GM12874 (cell line): ENCODE data around the gene SLC7A4.

Source experiments
- TF ChIP-seq, protein P1 (sequence below): IDR thresholded peaks from 2 replicates; pipeline ENCODE4 v1.5.1; 2011; ENCODE audit warnings: low read depth, mild to moderate bottlenecking, control low read depth, low read length, moderate library complexity; ENCODE audit not compliant: insufficient read depth

Gene SLC7A4

DNA sequence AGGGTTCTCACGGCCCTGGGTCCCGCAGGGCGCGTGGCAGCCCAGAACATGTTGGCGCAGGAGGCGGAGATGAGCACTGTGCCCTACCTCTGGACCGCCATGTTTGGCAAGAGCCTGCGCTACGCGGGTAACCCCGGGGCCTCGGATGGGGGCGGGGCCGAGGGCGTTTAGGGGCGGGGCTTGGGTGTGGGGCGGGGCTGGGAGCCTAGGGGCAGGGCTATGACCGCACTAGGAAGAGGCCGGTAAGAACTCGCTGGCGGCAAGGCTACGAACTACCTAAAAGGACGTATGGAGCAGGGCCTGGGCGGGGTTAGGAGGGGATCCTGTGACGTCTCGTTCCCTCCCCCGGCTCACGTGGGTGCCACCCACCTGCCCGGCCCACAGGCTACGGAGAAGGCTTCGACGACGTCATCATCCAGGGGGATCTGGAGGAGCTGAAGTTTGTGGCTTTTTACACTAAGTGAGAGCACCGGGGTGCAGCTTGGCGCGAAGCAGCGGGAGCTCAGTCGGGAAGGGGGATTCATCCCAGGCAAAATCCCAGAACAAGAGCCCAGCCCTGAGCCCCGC lies 53.0 kb downstream of the SLC7A4 start:
- TF ChIP-seq, protein P1, sequence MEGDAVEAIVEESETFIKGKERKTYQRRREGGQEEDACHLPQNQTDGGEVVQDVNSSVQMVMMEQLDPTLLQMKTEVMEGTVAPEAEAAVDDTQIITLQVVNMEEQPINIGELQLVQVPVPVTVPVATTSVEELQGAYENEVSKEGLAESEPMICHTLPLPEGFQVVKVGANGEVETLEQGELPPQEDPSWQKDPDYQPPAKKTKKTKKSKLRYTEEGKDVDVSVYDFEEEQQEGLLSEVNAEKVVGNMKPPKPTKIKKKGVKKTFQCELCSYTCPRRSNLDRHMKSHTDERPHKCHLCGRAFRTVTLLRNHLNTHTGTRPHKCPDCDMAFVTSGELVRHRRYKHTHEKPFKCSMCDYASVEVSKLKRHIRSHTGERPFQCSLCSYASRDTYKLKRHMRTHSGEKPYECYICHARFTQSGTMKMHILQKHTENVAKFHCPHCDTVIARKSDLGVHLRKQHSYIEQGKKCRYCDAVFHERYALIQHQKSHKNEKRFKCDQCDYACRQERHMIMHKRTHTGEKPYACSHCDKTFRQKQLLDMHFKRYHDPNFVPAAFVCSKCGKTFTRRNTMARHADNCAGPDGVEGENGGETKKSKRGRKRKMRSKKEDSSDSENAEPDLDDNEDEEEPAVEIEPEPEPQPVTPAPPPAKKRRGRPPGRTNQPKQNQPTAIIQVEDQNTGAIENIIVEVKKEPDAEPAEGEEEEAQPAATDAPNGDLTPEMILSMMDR = no peak
